GM21528 (cell line): ENCODE measurements around the gene ST6GALNAC3.
A peak's percentile ranks its signal among the peaks of the same experiment; 100 is the strongest.

Source experiments
- ATAC-seq: cut with Tn5 transposase; IDR thresholded peaks from one replicate; pipeline ENCODE4 v1.9.1; 2021; ENCODE audit warnings: mild to moderate bottlenecking, moderate library complexity; ENCODE audit not compliant: unreplicated experiment, low FRiP score

The ST6GALNAC3 gene

GRCh38 chr1:76138217-76138616 lies 63.7 kb downstream of the ST6GALNAC3 start:
- ATAC-seq: no peak

DNA sequence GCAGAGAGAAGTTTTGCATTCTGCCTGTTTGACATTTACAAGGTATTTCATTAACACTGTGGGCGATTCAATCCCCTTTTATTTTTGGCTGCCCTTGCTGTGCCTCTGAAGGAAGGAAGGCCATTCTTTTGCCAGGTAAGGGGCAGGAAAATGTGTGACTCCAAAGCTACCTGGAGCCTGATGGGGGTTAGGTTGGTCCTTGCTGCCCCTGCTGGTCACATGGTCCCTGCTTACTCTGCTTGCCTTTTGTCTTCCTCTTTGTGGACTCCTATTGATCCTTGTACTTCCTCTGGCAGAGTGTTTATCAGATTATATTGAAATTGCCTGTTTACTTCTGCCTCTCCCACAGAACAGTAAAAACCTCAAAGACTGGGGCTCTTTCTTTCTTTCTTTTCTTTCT lies 65.7 kb downstream of the ST6GALNAC3 start:
- ATAC-seq: no peak

- ATAC-seq: no peak
Observed at GRCh38 chr1:76141929-76142328, 67.4 kb downstream of the ST6GALNAC3 start.

GRCh38 chr1:76142771-76143540 lies 68.4 kb downstream of the ST6GALNAC3 start:
- ATAC-seq: no peak

GRCh38 chr1:76144247-76144646 lies 69.7 kb downstream of the ST6GALNAC3 start:
- no peak for ATAC-seq

DNA sequence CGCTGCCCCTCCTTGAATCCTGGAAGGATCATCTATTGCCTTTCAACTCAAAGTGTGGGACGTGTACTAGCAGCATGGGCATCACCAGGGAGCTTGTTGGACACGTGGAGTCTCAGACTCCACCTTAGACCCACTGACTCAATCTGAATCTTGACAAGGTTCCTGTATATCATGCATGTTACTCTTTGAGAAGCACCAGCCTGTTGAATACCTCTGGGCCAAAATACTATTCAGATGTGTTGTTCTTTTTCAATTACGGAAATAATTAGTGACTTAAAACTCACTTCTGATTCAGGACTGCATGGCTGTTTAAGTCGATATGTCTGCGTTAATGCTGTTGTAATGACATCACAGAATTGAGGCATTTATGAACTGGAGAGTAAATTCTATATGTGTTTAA lies 70.8 kb downstream of the ST6GALNAC3 start:
- ATAC-seq: no peak

DNA sequence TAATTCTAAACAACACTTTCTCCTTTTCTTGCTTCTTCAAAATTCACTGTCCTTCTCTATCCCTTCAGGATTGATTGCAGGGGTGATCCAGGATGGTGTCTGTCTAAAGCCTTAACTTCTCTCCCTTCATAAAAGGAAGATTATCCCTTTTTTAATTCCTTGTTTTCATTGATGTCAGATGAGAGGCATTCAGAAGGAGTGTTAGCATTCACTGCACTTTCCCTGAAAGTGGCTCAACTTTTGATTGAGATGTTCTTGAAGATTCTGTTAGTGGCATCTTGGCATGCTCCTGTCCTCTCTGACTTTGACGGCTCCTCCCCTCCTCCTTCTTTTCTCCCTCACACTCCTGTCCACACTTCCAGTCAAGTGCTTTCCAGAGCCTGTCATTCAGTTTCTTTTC lies 71.6 kb downstream of the ST6GALNAC3 start:
- ATAC-seq: no peak

DNA sequence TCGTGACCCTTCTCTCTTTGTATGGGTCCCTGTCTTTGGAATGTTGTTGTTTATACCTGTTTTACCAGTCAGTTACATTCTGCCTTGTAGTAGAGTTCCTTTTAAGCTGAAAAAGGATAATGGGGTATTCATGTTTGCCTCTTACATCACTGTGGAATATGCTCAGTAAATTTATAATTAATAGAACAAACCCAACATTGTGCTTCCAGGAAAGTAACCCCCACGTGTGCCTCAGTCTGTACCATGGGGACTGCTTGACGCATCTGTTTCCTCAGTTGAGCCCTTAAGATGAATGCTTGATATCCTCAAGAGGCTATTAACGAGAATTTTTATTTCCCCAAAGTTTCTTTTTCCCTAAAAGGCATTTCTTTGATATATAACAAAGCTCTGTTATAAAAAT lies 73.4 kb downstream of the ST6GALNAC3 start:
- ATAC-seq: no peak

DNA sequence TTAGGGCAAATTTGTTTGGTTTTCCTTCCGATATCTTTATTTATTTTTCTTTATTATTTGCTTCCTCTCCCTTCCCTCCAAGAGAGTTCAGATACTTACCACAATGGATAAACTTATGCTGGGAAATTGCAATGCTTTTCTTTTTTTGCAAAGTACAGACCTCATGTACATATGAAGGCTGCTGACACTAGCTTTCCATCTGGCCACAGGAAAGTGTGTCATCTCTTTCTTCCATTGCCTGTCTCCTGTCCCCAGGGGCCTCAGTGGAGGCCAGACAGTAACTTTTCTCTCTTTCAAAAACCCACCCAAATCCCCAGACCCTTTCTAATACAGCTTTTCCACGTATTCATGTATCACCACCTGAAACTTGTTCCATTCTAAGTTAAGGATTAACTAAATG lies 73.9 kb downstream of the ST6GALNAC3 start:
- ATAC-seq: no peak

DNA sequence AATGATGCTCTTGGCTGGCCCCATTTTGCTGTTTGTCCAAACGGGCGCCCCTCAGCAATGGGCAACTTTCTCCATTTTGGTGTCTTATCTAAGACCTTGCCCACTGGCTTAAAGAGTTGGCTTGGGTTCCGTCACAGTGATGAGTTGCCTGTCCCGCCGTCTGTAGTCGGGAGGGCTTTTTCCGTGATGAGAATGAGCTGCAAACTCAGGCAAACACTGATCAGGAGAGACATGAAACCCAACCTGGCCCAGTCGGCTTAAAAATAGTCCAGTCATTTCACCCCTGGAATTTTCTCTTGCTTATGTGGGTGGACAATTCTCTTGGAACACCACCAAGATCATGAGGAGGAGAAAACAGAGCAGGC lies 79.3 kb downstream of the ST6GALNAC3 start:
- ATAC-seq: no peak

GRCh38 chr1:76154206-76154956 lies 79.8 kb downstream of the ST6GALNAC3 start:
- peak; percentile 99 for ATAC-seq

DNA sequence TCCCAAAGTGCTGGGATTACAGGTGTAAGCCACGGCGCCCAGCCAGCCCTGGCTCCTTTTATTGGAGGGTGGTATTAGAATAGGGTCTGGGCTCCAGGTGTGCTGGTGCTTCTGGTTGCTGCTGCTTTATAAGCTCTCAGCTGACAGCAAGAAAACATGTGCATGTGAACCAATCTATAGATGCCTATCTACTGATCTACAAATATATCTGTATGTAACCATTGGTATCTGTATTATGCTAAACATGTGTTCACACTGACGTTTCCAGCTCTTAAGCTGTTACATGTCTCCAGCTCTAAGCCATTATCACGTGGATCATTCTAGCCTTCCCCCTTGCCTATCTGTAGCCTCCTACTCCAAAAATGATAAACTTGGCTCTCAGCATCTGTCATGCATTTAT lies 82.4 kb downstream of the ST6GALNAC3 start:
- no peak for ATAC-seq

DNA sequence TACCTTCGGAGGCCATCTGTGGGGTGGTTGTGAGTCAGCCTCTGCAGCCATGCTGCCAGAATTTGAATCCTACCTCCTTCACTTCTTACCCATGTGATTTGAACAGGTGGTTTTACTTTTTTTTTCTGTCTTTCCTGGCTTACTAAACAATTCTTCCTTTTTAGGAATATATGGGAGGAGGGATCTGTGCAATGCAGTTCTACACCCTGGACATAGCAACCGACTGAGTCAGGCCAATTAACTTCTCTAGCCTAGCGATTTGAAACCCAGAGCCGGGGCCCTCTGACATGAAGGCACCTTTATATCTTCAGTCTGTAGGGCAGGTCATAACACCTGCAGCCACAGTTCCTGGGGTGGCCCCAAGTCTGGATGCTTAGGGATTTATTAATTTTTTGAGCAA lies 83.6 kb downstream of the ST6GALNAC3 start:
- ATAC-seq: no peak

- ATAC-seq: no peak
Observed at GRCh38 chr1:76160225-76160624, 85.7 kb downstream of the ST6GALNAC3 start.

DNA sequence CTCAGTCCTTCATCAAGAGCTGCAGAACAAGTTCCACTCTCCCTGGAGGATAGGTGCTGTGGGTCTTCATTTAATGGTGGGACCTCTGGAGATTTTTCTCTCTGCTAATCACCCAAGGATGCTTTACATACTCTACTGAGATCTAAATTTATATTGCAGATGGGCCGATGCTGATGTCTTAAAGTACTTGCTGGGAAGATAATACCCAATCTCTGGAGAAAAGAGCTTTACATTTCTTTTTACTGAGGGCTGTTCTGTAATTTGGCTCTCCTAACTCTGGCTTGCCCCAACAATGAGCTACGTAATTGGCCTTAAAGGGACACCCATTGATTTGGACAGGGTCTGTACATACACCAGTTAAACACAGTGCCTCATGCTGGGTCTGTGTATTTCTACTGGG lies 86.9 kb downstream of the ST6GALNAC3 start:
- no peak for ATAC-seq

DNA sequence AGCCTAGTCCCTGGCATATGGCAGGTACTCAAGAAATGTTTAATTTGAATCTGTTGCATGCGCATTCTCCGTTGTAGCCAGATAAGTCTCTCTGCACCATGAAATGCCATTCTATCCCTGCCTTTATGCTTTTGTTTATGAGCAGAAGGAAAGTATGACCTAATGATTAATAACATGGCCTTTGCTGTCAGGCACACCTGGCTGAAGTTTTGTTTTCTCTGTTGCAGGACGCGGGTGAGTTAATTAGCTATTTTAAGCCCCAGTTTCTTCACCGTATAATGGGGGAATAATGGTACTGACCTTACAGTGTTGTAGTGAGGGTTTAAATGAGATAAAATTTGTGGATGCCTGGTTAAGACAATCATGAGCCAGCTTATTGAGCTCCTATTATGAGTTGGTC lies 87.7 kb downstream of the ST6GALNAC3 start:
- ATAC-seq: no peak

DNA sequence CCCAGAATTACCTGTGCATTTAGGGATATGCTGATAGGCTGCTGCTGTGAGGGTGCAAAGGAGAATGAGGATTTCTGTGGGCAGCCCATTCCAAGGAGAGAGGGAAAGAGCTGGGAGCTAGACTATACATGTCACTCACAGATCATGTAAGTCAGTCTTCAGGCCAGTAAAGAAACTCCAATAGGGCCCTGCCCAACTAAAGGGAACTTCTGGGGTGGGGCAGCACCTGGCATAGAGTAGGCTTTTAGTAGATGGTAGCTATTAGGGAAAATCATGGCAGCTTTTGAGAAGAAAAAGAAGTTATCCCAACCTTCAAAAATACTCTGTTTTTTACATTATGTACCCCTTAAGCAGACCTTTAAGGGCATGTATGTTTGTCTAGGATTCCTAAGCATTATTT lies 89.6 kb downstream of the ST6GALNAC3 start:
- no peak for ATAC-seq

- ATAC-seq: no peak
Observed at GRCh38 chr1:76170084-76170483, 95.5 kb downstream of the ST6GALNAC3 start.

- ATAC-seq: no peak
Observed at GRCh38 chr1:76170513-76170912, 96.0 kb downstream of the ST6GALNAC3 start.

GRCh38 chr1:76176000-76176399 lies 101.5 kb downstream of the ST6GALNAC3 start:
- ATAC-seq: no peak

GRCh38 chr1:76177615-76178014 lies 103.1 kb downstream of the ST6GALNAC3 start:
- ATAC-seq: no peak

DNA sequence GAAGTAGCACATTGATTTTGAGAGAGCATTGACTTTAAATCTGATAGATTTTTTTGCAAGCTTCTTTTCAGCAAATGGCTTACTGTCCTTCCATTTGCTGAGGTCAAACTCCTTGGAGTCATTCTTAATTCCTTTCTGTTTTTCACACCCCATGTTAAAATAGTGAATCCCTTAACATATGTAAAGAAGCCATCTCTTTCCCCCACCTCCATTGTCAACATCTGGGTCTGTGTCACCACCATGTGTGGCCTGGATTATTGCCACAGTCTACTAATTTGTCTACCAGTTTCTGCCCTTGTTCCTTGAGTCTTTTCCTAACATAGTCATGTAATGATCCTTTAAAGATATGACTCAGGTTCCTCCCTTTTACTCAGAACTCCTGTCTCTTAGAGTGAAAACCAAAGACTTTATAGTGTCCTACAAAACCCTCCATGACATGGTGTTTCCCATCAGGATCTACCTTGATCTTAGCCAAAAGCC lies 104.7 kb downstream of the ST6GALNAC3 start:
- no peak for ATAC-seq
